ENCODE data around the gene KRTAP9-3. TPM values are rescaled to one million over a fixed set of nuclear protein-coding genes. Genes with fewer than 3 reads are reported as not detected.
"Not testable (repeated sequence)": the region's sequence is repeated elsewhere in the genome, so short reads cannot be mapped to it uniquely, and the experiment has no call there.

KRTAP9-3 gene
- polyA plus RNA-seq, 1 donor (not counting 4 experiments of a cell fraction or from before 2014, with no cell fraction given): not detected

DNA sequence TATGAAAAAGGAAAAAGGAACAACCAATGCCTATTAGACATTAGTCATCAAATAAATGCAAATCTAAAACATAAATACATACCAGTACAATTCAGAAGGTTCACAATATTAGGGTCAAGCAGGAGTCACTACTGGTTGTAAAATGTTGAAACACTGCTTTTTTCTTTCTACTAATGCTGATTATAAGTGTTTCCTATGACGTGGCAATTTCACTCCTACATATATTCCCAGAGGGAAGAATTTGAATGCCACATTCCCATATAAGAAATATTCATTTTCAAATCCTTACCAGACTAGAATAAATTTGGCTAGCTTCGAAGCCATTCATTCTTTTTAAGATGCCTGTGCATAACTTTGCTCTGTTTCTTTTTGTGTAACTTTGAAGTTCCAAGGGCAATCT lies 8.4 kb upstream of the KRTAP9-3 start:
- Histone ChIP-seq H3K4me2 (ENCODE audit: control insufficient read depth, extremely low read depth, insufficient read depth, low read depth, low read length) (no peak overlapping the region), H2AFZ (ENCODE audit: control insufficient read depth, low read length) (no peak overlapping the region), H3K4me3 (ENCODE audit: control insufficient read depth in 2 of 3, extremely low read depth in 1 of 3, insufficient read depth in 2 of 3, low read depth in 1 of 3, low read length in 3 of 3) (no peak overlapping the region), H3K4me1 (ENCODE audit: control insufficient read depth, extremely low read depth, insufficient read depth, low read length) (no peaks in the 10 kb centered on the region), H3K27me3 (ENCODE audit: control insufficient read depth, extremely low read depth, insufficient read depth, low read length) (no peaks in the 10 kb centered on the region), H3K9ac (ENCODE audit: control insufficient read depth, extremely low read depth, insufficient read depth, low read length) (no peak overlapping the region), H3K9me3 (ENCODE audit: control insufficient read depth, low read depth, low read length) (no peaks in the 10 kb centered on the region), H3K27ac (ENCODE audit: control insufficient read depth, insufficient read depth, low read length) (no peak overlapping the region), H3K36me3 (ENCODE audit: control insufficient read depth in 2 of 2, extremely low read depth in 1 of 2, insufficient read depth in 2 of 2, low read length in 2 of 2) (no peaks in the 10 kb centered on the region), H4K20me1 (ENCODE audit: control insufficient read depth, extremely low read depth, insufficient read depth, low read length) (no peaks in the 10 kb centered on the region), H3K9me1 (ENCODE audit: control insufficient read depth, extremely low read depth, insufficient read depth, low read length) (no peaks in the 10 kb centered on the region), H3K79me2 (ENCODE audit: control insufficient read depth, insufficient read depth, low read length) (no peaks in the 10 kb centered on the region)
- TF ChIP-seq CTCF (optimal IDR thresholded peaks at IDR 0.05 in 1 of 3, IDR thresholded peaks at IDR 0.05 in 1 of 3, conservative IDR thresholded peaks at IDR 0.05 in 1 of 3; ENCODE audit: extremely low read depth in 1 of 3, insufficient read depth in 2 of 3, low read length in 3 of 3): no peak
- TF ChIP-seq EZH2 (IDR thresholded peaks at IDR 0.05; ENCODE audit: low read length): no peak
- DNase-seq (ENCODE audit: low read depth, low spot score) (no peak), FAIRE-seq (no peak)
- dilution Hi-C loops (cut with MboI; ENCODE audit: extremely low pct_ligation_motif_present, low sequenced_read_pairs): no loop called here

GRCh38 chr17:41226051-41226450 lies 6.2 kb upstream of the KRTAP9-3 start:
- Histone ChIP-seq H2AFZ (ENCODE audit: control insufficient read depth, low read length) (no peak overlapping the region), H3K4me3 (ENCODE audit: control insufficient read depth in 2 of 3, extremely low read depth in 1 of 3, insufficient read depth in 2 of 3, low read depth in 1 of 3, low read length in 3 of 3) (no peak overlapping the region), H3K9me1 (ENCODE audit: control insufficient read depth, extremely low read depth, insufficient read depth, low read length) (no peaks in the 10 kb centered on the region), H3K79me2 (ENCODE audit: control insufficient read depth, insufficient read depth, low read length) (no peaks in the 10 kb centered on the region), H3K27ac (ENCODE audit: control insufficient read depth, insufficient read depth, low read length) (no peak overlapping the region), H3K4me2 (ENCODE audit: control insufficient read depth, extremely low read depth, insufficient read depth, low read depth, low read length) (no peak overlapping the region), H3K4me1 (ENCODE audit: control insufficient read depth, extremely low read depth, insufficient read depth, low read length) (no peaks in the 10 kb centered on the region), H3K9me3 (ENCODE audit: control insufficient read depth, low read depth, low read length) (no peaks in the 10 kb centered on the region), H3K36me3 (ENCODE audit: control insufficient read depth in 2 of 2, extremely low read depth in 1 of 2, insufficient read depth in 2 of 2, low read length in 2 of 2) (no peaks in the 10 kb centered on the region), H3K9ac (ENCODE audit: control insufficient read depth, extremely low read depth, insufficient read depth, low read length) (no peak overlapping the region), H4K20me1 (ENCODE audit: control insufficient read depth, extremely low read depth, insufficient read depth, low read length) (no peaks in the 10 kb centered on the region), H3K27me3 (ENCODE audit: control insufficient read depth, extremely low read depth, insufficient read depth, low read length) (no peaks in the 10 kb centered on the region)
- TF ChIP-seq EZH2 (IDR thresholded peaks at IDR 0.05; ENCODE audit: low read length) (no peak), CTCF (optimal IDR thresholded peaks at IDR 0.05 in 1 of 3, IDR thresholded peaks at IDR 0.05 in 1 of 3, conservative IDR thresholded peaks at IDR 0.05 in 1 of 3; ENCODE audit: extremely low read depth in 1 of 3, insufficient read depth in 2 of 3, low read length in 3 of 3) (no peak)
- no peak for FAIRE-seq
- no peak for DNase-seq (ENCODE audit: low read depth, low spot score)
- dilution Hi-C loops (cut with MboI; ENCODE audit: extremely low pct_ligation_motif_present, low sequenced_read_pairs): no loop called here

DNA sequence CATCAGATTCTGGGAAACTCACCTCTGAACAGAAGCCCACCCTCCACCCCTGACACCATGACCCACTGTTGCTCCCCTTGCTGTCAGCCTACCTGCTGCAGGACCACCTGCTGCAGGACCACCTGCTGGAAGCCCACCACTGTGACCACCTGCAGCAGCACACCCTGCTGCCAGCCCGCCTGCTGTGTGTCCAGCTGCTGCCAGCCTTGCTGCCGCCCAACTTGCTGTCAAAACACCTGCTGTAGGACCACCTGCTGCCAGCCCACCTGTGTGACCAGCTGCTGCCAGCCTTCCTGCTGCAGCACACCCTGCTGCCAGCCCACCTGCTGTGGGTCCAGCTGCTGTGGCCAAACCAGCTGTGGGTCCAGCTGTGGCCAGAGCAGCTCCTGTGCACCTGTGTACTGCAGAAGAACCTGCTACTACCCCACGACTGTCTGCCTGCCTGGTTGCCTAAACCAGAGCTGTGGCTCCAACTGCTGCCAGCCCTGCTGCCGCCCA lies 5.6 kb upstream of the KRTAP9-3 start, which contains the start of gene KRTAP9-2:
Gene KRTAP9-2 (plus strand): TSS at position 51 of the 498 bp plus-strand sequence. CDS start 7 bp downstream, at position 58.
- FAIRE-seq; H2AFZ ChIP-seq (ENCODE audit: control insufficient read depth, low read length); H3K9ac ChIP-seq (ENCODE audit: control insufficient read depth, extremely low read depth, insufficient read depth, low read length); H3K9me1 ChIP-seq (ENCODE audit: control insufficient read depth, extremely low read depth, insufficient read depth, low read length); H3K9me3 ChIP-seq (ENCODE audit: control insufficient read depth, low read depth, low read length); H4K20me1 ChIP-seq (ENCODE audit: control insufficient read depth, extremely low read depth, insufficient read depth, low read length); H3K27ac ChIP-seq (ENCODE audit: control insufficient read depth, insufficient read depth, low read length); dilution Hi-C loops (cut with MboI; ENCODE audit: extremely low pct_ligation_motif_present, low sequenced_read_pairs); H3K4me2 ChIP-seq (ENCODE audit: control insufficient read depth, extremely low read depth, insufficient read depth, low read depth, low read length); H3K4me1 ChIP-seq (ENCODE audit: control insufficient read depth, extremely low read depth, insufficient read depth, low read length); H3K79me2 ChIP-seq (ENCODE audit: control insufficient read depth, insufficient read depth, low read length); H3K4me3 ChIP-seq (ENCODE audit: control insufficient read depth in 2 of 3, extremely low read depth in 1 of 3, insufficient read depth in 2 of 3, low read depth in 1 of 3, low read length in 3 of 3); DNase-seq (ENCODE audit: low read depth, low spot score); H3K27me3 ChIP-seq (ENCODE audit: control insufficient read depth, extremely low read depth, insufficient read depth, low read length); H3K36me3 ChIP-seq (ENCODE audit: control insufficient read depth in 2 of 2, extremely low read depth in 1 of 2, insufficient read depth in 2 of 2, low read length in 2 of 2): not testable (repeated sequence)
